Glomerular visceral epithelial cell (primary cell): ENCODE measurements around the gene MAN1A1.

Experiments
- DNase-seq: peaks from one replicate; pipeline ENCODE4 v3.0.0-alpha.2; 2016; ENCODE audit errors: extremely low spot score

The MAN1A1 gene

DNA sequence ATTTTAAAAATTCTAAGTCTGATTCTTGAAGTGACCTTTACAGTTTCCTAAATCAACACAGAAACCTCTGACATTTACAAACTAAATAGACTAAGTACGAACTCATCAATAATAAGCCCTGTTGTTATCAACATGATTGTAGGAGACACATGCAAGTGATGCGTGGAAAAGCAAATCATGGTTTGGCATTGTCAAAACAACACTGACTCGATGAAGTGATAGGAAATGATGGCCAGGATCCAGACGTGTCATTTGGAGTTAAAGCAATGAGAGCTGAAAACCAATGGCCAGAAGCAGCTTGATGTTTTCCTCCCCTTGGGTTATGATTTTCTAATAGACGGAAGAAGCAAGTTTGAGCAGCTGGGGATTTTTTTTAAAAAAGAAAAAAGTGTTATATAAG lies 153.7 kb downstream of the MAN1A1 start:
- DNase-seq, result no peak

DNA sequence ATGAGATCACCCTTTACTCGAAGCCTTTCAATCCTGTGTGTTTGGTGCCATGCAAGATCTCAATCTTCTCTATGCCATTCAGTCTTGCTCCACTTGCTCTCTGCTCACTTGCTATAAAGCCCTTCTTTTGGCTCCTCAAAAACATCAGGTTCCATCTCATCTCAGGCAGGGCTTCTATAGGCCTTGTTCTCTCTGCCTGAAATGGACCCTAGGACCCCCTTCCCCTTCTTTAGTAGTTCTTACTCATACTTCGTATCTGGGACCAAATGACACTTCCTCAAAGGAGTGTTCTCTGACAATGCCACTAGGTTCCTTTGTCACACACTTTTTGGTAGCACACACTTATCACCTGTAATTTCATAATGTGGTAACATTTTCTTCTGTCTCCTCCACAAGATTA lies 154.4 kb downstream of the MAN1A1 start:
- no peak for DNase-seq

DNA sequence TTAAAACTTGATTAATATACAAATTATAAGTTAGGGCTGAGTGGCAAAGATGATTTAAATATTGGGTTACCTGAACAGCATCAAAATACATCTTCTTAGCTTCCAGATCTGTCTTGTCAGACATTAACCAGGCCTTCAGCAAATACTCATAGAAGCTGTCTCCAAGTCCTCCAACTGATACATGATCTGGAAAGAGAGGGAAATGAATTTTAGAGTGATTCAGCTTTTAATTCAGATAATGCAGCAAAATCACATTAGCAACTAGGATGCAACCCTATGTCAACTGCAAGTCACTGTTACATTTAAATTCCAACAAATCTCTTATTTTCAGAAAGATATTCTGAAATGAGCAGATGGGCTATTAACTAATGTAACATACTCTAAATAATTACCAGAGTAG lies 155.9 kb downstream of the MAN1A1 start:
- DNase-seq, result no peak

DNA sequence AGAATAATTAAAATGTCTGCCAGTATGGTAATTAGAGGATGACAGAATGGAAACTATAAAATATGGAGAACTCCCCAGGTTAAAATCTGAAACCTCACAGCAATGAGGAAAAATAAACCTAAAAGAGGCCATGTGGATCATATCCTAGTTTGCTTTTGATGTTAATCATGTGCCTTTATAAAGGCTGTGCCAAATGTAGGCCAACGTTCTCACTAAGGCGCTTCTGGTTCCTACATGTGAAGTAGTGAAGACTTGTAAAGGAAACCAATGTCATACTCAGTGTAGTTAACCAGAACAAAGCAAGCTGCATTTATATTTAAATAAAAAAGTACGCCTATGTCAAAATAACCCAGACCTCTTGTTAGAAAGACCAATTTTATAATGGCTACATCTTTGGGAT lies 157.4 kb downstream of the MAN1A1 start:
- no peak for DNase-seq

DNA sequence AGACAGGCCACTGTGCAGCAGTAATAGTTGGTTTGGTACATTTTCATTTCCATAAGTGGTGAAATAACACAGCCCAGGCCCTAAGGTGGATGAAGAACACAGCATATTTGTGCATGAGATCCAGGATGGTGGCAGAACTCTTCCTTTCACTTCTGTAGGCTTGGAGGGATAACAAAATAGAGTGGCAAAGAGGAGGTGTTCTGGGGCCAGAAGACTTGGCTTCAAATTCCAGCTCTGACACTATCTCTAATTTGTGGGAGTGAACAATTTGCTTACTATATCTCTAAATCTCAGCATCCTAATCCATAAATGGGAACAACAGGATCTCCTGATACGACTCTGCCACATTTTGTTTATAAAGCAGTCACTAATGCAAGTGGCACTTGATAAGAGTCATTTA lies 159.4 kb downstream of the MAN1A1 start:
- no peak for DNase-seq

DNA sequence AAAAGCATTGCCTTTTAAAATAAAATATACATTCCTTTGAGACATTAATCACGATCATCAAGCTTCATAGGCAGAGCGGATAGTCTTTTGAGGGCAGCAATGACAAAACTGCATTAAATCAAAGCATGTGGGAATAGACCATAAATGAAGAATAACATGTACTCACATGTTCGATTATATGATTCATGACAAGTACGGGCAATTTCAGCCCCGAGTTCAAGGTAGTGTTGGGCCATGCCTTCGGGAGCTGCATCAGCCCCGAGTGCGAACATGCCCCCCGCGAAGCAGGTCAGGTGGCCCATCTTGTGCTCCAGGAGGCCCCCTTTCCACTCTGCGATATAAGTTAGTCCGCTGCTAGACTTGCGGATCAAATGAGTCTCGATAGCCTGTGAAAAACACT lies 160.1 kb downstream of the MAN1A1 start:
- DNase-seq, result no peak

DNA sequence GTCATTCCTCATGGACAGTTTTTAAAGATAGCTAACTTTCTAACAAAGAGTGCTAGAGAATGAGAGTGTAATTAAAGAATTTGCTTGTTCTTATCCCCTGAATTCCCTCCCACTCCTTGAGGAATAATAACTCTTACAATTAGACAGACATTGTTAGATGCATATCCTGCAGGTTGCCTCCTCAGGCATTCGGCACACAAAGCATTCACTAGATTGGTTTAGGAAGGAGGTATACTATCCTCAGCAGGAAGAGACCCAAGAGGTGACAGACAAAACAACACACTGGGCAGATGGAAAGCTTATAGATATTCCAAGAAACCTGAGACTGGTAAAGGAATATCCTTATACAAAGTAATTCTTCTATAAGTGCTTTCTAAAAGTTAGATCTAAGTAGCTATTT lies 162.0 kb downstream of the MAN1A1 start:
- no peak for DNase-seq

DNA sequence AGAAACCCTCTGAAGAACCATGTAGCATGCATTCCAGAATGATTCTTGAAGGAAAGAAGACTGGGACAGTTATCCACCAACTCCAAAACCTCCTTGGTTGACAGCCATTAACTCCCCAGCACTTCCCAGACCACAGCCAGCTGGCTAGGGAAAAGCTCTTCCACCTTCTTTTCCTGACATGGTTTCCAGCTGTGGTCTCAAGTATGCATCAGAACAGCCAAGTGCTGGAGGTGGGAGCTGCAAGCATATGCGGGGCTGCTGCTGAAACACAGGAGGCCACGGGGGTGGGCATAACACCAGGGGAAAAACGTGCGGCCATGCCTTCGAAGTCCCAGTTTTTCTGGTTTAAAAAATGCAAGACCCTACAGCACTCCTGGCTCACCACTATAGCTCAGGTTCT lies 163.1 kb downstream of the MAN1A1 start:
- DNase-seq, result no peak

DNA sequence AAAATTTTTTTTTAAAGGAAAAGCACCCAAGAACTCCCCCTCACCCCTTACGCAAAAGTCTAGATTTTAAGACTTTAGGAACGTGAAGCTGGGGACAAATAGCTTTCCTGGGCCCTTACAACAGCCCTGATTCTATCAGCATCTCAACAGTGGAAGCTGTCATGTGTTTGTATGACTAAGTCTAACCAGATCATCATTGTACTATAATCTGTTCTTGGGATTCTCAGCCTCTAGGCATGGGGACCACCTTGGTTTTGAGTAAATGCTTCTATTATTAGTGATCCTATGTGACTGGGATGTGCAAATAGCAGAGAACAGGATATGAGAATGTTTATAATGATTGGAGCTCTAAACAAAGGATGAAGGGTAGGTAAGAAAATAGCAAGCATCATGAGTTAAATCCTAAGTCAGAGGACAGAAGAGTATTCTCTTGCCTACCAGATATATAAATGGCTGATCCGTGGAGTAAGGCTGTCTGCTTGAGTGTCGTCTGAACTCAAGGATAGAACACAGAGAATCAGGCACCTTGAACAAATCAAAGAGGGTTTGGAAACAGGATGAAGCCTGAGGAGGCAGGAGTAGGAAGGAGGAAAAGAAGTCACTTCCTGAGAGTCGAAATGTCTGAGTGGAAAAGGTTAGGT lies 165.4 kb downstream of the MAN1A1 start:
- no peak for DNase-seq

DNA sequence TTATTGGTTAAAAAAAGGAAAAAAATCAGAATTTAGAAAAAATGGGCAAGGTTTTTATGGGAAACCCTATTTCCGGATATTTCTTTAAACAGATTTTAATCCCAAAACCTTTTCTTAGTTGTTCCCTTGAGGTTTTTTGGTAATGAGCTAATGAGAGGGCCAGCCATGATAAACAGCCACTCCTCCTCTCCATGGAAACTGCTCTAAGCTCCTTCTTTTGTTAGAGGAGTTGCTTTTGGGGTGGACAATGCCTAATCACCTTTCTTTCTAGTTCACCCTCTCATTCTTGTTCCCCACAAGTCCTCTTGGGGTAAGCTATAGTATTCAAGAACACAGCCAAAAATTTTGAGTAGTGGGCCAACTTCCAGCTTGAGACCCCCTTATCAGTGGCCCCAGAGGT lies 166.1 kb downstream of the MAN1A1 start:
- DNase-seq, result no peak

DNA sequence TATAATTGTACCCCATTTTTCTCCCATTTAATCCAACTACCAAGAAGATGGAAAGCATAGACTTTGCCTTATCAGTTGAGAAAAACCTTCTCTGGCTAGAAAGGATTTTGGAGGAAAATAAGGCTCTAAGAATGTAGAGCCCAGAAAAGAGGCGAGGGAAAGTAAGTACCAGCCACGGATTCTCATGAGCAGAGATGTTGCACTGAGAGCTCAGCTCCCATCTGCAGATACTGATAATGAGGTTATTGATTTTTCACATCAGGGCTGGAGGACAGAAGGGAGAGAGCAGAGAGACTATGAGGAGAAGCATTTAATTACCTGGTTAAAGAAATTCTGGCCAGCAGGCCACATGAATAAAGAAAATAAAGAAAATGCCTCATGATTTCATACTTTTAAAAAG lies 166.7 kb downstream of the MAN1A1 start:
- DNase-seq, result no peak

DNA sequence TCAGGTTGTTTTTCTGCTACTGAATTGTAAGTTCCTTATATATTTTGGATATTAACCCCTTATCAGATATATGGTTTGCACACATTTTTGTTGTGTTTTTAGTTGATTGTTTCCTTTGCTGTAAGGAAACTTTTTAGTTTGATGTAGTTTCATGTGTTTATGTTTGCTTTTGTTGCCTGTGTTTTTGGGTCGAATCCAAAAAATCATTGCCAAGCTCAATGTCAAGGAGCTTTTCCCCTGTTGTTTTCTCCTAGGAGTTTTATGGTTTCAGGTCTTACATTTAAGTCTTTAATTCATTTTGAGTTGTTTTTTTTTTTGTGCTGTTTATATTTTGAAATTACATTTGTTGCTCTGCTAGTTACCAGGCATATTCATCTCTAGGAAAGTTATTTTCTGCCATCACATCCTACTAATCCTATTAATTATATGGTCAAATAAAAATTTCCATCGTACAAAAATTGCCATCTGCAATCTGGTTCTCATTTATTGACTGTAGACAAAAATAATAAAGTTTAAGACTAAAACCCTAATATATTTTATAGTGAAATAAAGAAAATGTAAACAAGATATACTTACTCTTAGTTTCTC lies 167.3 kb downstream of the MAN1A1 start:
- DNase-seq, result no peak

DNA sequence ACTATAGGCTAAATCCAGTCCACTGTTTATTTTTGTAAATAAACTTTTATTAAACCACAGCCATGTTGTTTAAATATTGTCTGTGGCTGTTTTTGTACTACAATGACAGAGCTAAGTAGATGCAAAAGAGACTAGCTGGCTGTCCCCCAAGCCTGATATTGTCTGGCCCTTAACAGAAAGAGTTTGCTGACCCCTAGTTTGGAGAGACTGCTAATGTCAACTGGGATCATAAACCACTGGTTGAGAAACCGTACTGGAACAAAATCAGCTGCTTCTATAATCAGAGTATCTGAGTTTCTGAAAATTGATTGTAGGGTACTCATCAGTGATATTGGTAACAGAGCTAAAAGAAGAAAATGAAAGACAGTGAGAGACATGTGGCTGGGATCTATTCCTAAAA lies 168.5 kb downstream of the MAN1A1 start:
- DNase-seq, result no peak

DNA sequence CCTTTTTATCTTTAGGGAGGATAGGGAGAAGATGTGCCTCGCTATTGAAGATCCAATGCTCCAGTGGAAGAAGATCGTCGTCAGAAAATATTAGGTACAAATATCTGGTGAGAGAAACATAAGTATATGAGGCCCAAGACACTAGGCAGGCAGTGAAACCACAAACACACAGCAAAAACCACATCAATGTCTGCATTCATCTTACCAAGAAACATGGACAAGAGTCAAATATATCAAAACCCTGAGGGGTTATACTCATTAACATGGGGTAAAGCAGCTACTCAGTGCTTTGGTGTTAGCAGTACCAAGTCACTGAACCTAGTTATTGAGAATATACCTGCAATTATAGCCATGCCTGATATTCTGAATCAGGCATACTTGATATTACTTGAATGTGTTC lies 169.7 kb downstream of the MAN1A1 start:
- no peak for DNase-seq

DNA sequence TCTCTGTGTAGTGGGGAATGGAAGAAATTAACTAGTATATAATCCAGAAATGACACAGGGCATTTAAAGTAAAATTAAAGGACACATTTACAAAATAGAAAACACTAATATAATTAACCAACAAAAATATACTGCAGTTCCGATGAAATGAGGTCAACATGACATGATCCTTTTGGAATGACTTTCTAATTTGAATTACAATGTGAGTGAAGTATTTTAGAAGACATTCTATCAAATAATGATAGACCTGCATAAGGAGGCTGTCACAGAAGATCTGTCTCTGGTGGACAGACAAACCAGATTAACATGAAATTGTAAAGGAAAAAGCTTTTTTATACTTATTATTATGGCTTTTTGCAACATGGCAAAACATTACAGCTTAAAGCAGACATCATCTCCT lies 170.5 kb downstream of the MAN1A1 start:
- no peak for DNase-seq

DNA sequence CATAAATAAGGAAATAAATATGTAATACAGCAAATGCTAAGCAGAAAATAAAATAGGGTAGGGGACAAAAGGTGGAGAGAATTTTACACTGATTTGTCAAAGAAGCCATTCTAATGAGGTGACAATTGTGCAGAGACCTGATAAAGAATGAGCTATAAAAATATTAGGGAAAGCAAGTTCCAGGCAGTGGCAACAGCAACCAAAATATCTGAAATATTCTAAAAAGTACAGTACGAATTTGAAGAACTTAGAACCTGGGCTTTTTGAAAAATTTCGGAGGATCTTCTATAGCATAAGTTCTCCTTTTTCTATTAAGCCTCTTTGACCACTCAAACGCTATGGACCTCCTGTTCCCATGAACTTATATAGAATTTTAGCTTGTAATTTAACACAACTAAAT lies 173.1 kb downstream of the MAN1A1 start:
- no peak for DNase-seq

DNA sequence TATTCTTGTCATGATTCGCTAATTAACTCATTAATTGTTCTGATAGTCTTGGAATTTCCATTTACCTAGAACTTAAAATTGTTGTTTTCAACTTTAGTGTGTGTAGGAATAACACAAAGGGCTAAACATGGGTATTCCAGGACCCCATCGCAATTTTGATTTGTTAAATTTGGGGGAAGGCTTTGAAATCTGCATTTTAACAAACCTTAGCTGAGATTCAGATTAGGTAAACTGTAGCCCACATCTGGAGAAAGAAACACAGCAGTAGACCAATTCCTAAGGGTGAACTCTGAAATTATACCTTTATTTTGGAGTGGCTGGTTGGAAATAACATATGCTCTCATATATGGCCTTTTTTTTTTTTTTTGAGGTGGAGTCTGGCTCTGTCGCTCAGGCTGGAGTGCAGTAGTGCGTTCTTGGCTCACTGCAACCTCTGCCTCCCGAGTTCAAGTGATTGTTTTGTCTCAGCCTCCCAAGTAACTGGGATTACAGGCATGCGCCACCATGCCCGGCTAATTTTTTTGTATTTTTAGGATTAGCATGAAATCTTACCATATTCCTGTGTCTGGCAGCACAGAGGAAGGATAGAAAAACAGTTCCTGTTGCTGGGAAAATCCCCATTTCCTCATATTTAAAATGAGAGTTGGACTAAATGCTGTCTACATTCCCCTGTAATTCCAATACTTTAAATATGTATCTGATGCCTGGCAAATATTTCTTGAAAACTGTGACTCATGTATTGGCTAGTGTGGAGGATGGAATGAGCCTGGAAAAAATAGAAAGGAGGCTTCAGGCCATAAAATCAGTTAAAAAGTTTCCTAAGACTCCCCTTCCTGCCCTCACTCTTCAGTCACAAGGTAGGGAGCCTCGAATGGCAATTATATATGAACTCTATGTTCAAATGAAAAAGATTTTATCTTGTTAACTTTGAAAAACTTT lies 174.4 kb downstream of the MAN1A1 start:
- DNase-seq, result no peak

DNA sequence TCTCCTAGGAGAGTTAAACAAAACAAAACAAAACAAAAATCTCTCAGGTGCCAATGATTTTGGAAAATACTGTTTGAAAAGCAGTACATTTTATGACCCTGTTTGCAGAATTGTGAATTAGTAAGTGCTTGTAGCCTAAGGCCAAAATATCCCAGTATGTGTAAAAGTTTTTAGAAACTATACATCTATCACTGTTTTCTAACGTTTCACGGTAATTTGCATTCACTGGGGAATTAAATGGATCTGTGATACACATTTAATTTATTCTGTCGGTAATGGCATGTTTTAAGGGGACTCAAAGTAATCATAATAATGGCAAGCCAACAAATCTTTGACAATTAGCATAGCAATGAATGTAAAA lies 175.5 kb downstream of the MAN1A1 start:
- DNase-seq, result no peak

DNA sequence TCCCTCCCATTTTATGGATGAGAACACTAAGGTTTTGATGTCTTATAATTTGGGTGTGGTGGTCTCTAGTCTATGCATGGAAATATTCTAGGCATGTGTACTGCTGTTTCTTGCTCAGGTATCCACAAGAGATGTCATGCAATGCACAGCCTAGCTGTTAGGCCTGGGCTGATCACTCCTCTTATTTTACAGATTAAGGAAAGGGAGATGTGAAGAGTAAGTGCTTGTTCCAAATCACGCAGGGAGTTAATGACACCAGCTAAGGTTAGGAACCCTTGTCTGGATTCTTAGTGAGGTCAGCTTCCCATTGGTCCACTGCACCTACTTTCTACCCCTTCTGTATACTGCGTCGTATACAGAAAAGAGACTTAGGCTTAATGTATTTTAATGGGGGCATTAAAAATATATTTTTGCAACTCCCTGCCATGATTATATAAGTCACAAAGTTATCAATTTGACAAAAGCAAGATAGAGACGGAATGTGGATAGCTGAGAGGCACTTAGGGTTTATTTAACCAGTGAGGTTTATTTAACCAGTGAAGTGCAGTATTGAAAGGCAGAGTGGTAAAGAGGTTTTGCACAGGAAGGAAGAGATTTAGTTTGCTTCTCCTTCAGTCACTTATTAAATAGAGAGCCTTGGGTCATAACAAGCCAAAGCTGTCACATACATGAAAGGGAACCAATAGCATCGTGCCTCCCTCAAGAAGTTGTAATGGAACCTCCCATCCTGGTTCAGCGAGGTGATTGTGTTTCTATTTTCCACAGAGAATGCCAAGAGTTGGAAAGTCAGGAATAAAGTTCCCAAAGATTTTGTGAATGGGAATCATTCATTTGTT lies 176.1 kb downstream of the MAN1A1 start:
- no peak for DNase-seq

DNA sequence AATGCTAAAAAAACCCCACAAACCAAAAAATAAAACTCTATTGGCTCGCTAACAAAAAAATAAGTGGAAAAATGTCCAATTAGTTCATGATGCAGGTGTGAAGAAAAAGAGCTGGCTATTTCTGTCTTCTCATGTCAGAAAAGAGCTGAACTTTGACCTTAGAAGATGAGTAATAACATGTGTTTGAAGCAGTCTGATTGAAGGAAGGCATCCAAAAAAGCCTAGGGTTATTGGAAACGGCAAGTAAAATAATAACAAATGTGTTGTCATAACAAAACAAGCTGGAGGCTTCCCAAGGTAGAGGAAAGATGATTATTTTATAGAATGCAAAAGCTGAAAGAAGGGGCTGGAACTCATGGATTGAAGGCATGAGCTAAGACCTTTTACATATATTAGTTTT lies 176.7 kb downstream of the MAN1A1 start:
- no peak for DNase-seq

DNA sequence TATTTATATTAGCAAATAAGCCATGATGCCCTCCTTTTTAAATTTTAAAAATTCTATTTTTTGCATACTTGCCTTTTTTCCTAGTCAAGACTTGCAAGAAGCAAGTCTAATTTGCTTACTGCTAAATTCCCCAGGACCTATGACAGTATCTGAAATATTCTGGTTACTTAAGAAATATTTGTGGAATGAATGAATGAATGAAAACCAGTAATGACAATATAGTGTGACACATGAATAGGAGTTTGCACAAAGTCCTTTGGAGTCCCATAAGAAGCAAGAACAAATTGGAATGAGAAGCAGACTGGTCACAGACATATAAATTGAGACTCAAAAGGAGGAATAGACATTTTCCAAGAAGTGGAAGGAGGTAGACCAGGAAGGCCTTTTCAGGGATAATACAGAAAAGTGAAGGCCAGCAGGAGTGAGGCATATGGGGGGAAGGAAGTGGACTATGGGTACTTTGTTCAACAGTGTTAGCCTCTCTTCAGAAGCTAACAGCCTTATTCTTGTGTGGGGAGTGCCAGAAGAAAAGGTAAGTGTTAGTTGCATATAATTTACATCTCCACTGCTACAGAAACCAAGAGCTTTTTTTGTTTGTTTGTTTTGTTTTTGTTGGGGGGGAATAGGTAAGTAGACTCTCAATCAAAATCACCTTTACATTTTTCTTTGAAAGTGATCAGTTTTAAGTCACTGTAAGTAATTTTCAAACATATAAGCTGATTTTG lies 177.5 kb downstream of the MAN1A1 start:
- DNase-seq, result no peak
